Fibroblast of skin of left biceps (primary cell): ENCODE results near the gene CEP78.
"Not testable (repeated sequence)": the region's sequence is repeated elsewhere in the genome, so short reads cannot be mapped to it uniquely, and the experiment has no call there.

Source experiments
- DNase-seq, 2 experiments: peaks; one replicate each; pipeline ENCODE4 v3.0.0-alpha.2; 2013; ENCODE audit warnings: low read depth in 2 of 2

CEP78 gene

DNA sequence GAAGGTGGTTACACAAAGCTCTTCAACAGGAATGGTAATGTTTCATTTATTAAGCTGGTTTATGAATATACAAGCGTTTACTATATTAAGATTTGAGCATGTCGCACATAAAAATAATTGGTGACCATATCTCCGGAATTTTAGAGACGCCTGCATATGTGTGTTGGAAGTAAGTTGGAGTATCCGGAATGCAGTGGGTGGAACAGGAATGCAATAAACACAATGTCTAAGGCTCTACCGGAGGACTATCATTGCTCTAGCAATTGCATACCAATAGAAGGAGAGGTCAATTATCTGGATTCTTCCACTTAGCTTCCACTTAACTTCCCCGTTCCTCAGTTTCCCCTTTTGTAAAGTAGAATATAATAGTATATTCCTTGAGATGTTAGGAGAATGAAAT is 1.1 kb upstream of the CEP78 start:
- peak in 1 of 2 experiments; percentile 28 for DNase-seq

- DNase-seq, result no peak
Observed at GRCh38 chr9:78235256-78235761, 566 bp upstream of the CEP78 start.

DNA sequence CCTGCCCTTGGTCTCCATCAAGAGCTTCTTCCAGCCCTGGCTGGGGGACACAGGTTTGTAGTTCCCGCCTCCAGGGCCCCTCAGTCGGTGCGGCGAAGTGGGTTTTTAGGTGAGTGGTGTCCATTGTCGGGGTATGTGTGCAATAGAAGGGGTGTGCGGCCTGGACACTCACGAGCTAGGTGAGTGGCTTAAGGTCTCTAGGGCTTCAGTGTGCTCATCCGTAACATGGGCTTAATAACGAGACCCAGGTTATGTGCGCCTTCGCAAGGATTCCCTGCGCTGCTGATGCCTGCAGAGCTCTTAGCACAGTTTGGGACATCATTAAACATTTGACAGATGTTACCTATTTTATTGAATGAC is 656 bp downstream of the CEP78 start:
- no peak for DNase-seq

GRCh38 chr9:78238046-78239038 is 2.5 kb downstream of the CEP78 start:
- DNase-seq, result no peak

DNA sequence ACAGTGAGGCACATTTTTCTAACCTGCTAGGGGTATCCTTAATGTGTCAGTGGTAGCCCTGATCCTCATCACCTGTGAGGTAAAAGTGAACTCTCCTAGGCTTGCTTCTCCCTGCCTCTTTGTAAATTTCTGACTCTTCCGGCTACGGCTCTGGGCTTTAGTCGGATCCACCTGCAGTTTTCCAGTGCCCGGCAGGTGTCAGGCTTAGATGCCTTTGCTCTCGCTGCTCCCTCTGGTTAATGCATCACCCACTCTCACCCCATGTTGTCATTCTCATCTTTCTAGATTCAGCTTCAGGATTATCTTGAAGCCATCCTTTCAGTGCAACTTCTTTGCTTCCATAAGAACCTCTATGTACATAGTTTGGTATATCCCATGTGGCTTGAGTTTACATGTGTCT is 3.6 kb downstream of the CEP78 start:
- no peak for DNase-seq

GRCh38 chr9:78242041-78242440 is 6.2 kb downstream of the CEP78 start:
- no peak for DNase-seq

GRCh38 chr9:78243130-78243529 is 7.3 kb downstream of the CEP78 start:
- DNase-seq, result no peak

DNA sequence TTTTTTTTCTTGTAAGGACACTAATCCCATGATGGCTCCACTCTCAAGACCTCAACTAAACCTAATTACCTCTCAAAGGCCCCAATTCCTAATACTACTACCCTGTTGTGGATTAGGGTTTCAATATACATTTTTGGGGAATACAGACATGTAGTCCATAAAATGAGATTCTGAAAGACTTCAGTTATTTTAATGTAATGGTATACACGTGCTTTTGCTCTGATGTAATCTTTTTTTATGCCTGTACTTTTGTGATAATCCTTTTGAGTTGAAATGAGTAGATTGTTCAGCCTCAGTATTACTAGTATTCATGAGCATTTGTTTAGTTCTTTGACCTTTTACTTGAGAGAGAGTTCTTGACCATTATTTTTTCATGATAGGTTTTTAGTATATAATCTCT is 9.5 kb downstream of the CEP78 start:
- no peak for DNase-seq

DNA sequence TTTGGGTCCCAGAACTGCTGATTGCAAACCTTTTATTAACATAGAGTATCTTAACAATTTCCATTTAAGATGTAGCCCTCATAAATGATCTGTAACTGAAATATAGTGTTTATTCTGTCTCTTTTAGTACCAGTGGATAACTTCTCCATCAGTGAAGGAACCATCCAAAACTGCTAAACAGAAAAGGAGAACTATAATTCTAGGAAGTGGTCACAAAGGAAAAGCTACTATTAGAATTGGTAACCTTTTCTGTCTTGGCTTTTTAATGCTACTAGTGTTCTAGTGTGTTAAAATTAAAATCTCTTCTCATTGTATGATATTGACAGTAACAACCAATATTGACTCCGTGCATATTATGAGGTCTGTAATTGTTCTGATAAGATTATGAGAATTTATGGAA is 12.8 kb downstream of the CEP78 start:
- no peak for DNase-seq

DNA sequence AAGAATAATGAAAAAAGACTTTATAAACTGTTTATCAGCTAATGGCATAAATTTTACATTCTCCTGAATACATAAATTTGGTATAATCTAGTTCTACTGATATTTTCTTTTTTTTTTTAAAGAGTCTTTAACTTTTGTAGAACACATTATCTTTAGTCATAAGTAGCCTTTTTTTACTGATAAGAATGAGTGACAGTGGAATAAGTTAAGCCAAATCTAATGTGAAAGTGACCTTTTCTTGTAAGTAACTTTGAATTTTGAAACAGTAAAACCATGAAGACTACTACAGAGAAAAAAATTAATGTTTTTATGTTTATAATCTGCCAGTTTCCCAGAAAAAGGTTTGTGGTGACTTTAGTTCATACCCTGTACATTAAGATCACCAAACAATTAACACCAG is 13.7 kb downstream of the CEP78 start:
- no peak for DNase-seq

DNA sequence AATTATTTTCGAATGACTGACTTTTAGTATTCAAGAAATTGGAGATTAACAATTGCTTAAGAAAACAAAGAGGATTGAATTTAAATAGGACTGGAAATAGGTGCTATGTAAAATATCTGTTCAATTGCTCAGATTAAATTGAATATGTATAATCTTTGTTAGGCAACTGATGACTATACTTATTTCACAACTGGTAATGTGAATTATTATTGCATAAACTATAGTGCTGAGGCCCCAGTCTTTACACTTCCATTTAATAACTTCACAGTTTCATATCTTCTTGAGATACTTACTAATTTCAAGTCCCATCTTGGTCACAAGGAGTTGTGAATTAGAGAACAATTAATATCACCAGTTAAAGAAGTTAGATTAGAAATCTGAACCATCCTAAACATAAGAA is 16.7 kb downstream of the CEP78 start:
- DNase-seq, result no peak

DNA sequence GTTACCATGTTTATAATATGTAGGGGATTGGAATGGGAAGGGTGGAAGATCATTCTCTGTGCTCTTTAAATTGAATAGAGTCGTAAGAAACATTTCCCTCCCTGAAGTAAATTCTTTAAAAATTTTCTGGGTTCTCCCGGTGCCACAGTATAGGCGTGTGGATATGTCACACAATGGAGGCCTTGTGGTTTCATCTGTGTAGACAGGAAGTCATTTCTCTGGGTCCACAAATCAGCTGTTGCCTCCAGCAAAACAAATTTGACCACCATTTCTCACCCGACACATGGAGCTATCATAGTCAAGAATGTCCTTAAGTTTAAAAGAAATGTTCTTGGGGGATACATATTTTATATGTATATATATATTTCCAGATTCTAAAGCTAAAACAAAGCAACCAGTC is 17.4 kb downstream of the CEP78 start:
- DNase-seq, result no peak

DNA sequence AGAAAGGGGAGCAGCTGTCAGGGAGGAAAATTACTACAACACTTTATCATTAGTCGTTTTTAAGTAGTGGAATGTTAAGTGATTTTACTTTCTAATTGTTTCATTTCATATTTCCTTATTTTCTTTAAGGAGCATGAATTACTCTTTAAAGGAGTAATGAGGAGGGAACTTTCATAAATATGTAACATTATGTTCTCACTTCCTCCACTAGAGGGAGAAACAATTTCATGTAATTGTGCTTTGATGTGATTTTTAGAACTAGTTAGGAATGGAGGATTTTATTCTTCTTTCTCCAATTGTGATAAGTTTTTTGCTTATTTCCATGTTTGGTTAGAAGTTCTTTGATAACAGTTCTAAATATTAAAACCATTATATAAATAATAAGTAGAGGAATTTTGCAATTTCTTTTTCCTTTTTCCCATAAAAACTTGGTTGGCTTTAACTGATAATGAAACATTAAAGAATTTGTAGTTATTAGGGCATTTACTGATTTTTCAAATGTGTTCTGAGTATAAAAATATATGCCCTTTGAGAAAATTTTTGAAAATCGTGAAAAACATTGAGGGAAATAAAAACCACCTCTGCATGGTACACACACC is 25.6 kb downstream of the CEP78 start:
- no peak for DNase-seq

GRCh38 chr9:78262655-78263054 is 26.8 kb downstream of the CEP78 start:
- no peak for DNase-seq

GRCh38 chr9:78267889-78268288 is 32.0 kb downstream of the CEP78 start:
- no peak for DNase-seq

- no peak for DNase-seq
Observed at GRCh38 chr9:78269784-78270183, 33.9 kb downstream of the CEP78 start.

- DNase-seq, result no peak
Observed at GRCh38 chr9:78272307-78272706, 36.4 kb downstream of the CEP78 start.

GRCh38 chr9:78273761-78274160 is 37.9 kb downstream of the CEP78 start:
- no peak for DNase-seq

- DNase-seq, result no peak
Observed at GRCh38 chr9:78278177-78278777, 42.4 kb downstream of the CEP78 start.

DNA sequence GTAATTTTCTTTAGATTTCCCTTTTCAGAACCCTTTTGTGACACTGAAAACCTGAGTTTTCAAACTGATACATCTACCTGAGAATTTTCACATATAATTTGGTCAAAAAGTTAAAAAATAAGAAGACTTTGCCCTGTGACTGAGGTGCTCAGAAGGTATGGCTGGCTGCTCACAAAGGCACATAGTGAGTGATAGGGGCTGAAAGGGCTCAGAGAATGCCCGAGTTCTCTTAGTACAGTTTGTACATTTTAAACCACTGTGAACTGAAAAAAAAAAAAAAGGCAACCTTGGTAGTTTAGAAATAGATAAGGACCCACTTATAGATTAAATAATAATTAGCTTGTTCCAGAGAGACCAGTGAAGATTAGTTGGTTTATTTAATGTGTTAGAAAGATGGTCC is 42.9 kb downstream of the CEP78 start:
- DNase-seq, result no peak

DNA sequence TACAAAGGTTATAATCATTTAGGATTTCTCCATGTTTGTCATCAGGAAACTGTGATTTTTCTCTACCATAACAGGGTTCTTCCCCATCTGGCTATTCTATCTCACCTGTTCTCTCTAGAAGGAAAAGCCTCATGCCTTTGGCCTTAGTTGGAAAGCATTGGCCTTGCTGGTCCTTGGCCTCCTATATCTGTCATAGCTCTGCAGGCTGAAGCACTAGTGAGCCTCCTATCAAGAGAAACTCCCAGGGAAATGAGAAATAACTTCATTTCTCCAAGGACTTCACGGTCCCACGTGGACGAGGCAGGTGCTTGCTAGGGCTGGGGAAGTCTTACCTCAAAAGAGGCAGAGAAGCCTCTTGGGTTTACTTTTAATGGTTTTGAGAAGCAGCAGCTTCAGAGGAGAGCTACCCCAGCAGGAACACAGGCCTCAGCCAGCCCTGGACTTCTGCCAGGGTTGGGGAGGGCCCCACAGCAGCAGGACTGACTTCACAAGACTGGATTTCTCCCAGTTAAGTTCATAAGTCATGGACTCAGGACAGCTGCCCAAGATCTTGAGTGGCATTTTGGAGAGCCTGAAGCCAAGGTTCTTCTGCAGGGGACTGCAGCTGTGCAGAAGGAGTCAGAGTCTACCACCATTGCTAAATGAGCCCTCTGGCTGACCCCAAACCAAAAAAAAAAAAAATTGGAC is 45.2 kb downstream of the CEP78 start:
- peak in 1 of 2 experiments; percentile 24 for DNase-seq

DNA sequence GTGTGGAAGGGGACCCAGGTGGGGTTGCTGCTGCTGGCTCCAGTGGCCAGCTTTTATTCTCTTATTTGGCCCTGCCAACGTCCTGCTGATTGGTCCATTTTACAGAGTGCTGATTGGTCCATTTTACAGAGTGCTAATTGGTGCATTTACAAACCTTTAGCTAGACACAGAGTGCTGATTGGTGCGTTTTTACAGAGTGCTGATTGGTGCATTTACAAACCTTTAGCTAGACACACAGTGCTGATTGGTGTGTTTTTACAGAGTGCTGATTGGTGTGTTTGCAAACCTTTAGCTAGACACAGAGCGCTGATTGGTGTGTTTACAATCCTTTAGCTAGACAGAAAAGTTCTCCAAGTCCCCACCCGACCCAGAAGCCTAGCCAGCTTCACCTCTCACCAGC is 48.3 kb downstream of the CEP78 start:
- not testable (repeated sequence) for DNase-seq
